ENCODE data around the gene NT5C1A.

The NT5C1A gene

DNA sequence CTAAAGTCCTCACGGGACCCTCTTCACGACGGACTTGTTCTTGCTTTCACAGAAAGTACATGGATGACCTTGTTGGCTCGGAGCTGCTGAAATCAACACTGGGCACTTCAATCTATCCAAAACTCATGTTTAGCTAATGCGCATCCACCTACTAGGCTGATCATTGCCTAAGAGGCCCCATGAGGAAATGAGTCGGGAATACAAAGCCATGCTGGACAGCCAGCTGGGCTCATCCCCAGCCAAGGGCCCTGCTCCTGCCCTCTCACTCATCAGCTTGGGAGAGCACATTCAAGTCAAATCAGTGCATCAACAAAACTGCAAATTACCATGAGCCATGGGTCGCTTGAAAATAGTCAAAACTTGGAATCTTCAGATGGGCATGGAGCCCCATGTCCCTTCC is 17.6 kb downstream of the NT5C1A start:
- peaks cover 59% of the 10 kb centered on the region for H3K27me3 ChIP-seq (ENCODE audit: control insufficient read depth, insufficient read depth, low read length, poor library complexity, severe bottlenecking)
- no peak overlapping the region for H3K27ac ChIP-seq (ENCODE audit: insufficient read depth, low read depth, low read length, poor library complexity, severe bottlenecking)
- no peak overlapping the region for H3K4me3 ChIP-seq (ENCODE audit: insufficient read depth, low read depth, low read length)
- H3K36me3 ChIP-seq (ENCODE audit: control insufficient read depth, insufficient read depth, low read length) = no peaks in the 10 kb centered on the region
- 77 to 78% methylated on average over 7 of the region's 7 CpGs for WGBS, 2 experiments
- H3K9me3 ChIP-seq (ENCODE audit: control insufficient read depth, low read length) = no peaks in the 10 kb centered on the region
- no peaks in the 10 kb centered on the region for H3K4me1 ChIP-seq (ENCODE audit: control insufficient read depth, insufficient read depth, low read length)

DNA sequence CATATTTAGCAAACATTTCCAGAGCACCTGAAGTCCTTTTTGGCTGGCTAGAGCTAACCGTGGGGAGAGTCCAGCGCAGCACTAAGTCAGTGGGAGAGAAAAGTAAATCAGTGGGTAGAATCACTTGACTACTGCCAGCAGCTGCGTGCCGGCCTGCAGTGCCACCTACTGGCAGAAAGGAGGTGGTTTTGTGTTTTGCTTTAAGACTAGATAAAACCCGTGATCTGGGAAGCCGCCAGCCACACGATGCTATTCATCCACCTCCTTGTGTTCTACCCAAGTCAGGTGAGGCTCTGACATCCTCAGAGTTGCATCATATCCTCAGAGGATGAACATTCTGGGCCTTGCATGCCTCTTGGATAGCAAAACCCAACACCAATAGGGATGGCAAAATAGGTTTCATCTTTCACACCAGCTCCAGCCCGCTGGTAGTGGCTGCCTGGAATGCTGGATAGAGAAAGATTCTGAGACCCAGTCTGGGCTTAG is 18.3 kb downstream of the NT5C1A start:
- no peak overlapping the region for H3K27ac ChIP-seq (ENCODE audit: insufficient read depth, low read depth, low read length, poor library complexity, severe bottlenecking)
- H3K27me3 ChIP-seq (ENCODE audit: control insufficient read depth, insufficient read depth, low read length, poor library complexity, severe bottlenecking) = peaks cover 52% of the 10 kb centered on the region
- H3K9me3 ChIP-seq (ENCODE audit: control insufficient read depth, low read length) = no peaks in the 10 kb centered on the region
- H3K4me1 ChIP-seq (ENCODE audit: control insufficient read depth, insufficient read depth, low read length) = no peaks in the 10 kb centered on the region
- 14 to 17% methylated on average over 8 of the region's 8 CpGs for WGBS, 2 experiments
- no peaks in the 10 kb centered on the region for H3K36me3 ChIP-seq (ENCODE audit: control insufficient read depth, insufficient read depth, low read length)
- H3K4me3 ChIP-seq (ENCODE audit: insufficient read depth, low read depth, low read length) = no peak overlapping the region

DNA sequence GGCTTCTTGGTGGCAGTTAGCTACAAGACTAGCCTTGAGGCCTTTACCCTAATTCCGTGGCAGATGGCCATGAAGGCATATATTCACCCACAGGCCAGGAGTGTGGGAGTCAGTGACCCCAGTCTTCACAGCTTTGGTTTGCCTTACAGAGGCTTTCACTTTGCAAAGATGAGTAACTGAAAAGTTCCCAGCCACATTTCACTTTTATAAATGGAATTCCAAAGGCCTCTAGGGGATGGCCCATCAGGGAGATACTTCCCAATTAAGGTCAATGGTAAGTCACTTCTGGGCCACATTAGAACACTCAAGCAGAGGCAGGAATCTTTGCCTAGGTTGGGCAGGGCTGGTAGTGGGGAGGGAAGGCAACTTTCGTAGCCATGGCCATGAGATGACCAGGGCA is 19.4 kb downstream of the NT5C1A start:
- 88 to 89% methylated on average over 2 of the region's 2 CpGs for WGBS, 2 experiments
- Histone ChIP-seq H3K4me1 (ENCODE audit: control insufficient read depth, insufficient read depth, low read length) (no peaks in the 10 kb centered on the region), H3K36me3 (ENCODE audit: control insufficient read depth, insufficient read depth, low read length) (no peaks in the 10 kb centered on the region), H3K27me3 (ENCODE audit: control insufficient read depth, insufficient read depth, low read length, poor library complexity, severe bottlenecking) (peaks cover 46% of the 10 kb centered on the region), H3K9me3 (ENCODE audit: control insufficient read depth, low read length) (no peaks in the 10 kb centered on the region), H3K4me3 (ENCODE audit: insufficient read depth, low read depth, low read length) (no peak overlapping the region), H3K27ac (ENCODE audit: insufficient read depth, low read depth, low read length, poor library complexity, severe bottlenecking) (no peak overlapping the region)

DNA sequence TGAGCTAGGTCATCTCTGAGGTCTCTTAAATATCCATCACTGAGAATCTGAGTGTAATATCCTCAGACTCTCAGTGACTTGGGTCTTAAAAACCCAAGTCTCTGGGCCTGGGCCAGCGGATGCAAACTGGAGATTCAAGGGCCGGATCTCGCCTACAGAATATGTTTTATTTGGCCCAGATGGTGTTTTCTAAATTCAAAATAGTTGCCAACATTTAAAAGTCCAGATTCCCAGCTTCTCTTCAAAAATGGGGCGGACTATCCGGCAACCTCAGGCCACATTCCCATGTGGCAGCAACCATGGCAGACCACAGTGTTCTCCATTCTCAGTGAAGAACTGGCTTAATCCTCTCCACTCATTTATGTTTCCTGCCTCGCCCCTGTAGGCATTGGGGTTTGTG is 19.8 kb downstream of the NT5C1A start:
- H3K4me1 ChIP-seq (ENCODE audit: control insufficient read depth, insufficient read depth, low read length) = no peaks in the 10 kb centered on the region
- no peaks in the 10 kb centered on the region for H3K9me3 ChIP-seq (ENCODE audit: control insufficient read depth, low read length)
- H3K4me3 ChIP-seq (ENCODE audit: insufficient read depth, low read depth, low read length) = no peak overlapping the region
- H3K36me3 ChIP-seq (ENCODE audit: control insufficient read depth, insufficient read depth, low read length) = no peaks in the 10 kb centered on the region
- H3K27me3 ChIP-seq (ENCODE audit: control insufficient read depth, insufficient read depth, low read length, poor library complexity, severe bottlenecking) = peaks cover 41% of the 10 kb centered on the region
- WGBS, 2 experiments = 91 to 92% methylated on average over 6 of the region's 6 CpGs
- H3K27ac ChIP-seq (ENCODE audit: insufficient read depth, low read depth, low read length, poor library complexity, severe bottlenecking) = no peak overlapping the region

DNA sequence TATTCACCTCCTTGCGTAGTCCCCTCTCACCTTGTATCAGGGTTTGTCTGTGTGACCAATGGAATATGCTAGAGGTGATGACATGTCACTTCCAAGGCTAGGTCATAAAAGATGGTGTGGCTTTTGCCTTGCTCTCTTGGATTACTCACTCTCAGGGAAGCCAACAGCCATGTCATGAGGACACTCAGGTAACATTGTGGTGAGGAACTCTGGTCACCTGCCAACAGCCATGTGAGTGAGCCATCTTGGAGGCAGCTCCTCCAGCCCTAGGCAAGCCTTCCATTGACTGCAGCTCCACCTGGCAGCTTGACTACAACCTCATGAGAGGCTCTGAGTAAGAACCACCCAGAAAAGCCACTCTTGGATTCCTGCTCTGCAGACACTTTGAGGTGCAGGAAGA is 21.5 kb downstream of the NT5C1A start:
- Histone ChIP-seq H3K4me1 (ENCODE audit: control insufficient read depth, insufficient read depth, low read length) (peaks cover 8% of the 10 kb centered on the region), H3K27me3 (ENCODE audit: control insufficient read depth, insufficient read depth, low read length, poor library complexity, severe bottlenecking) (peaks cover 24% of the 10 kb centered on the region), H3K27ac (ENCODE audit: insufficient read depth, low read depth, low read length, poor library complexity, severe bottlenecking) (no peak overlapping the region), H3K9me3 (ENCODE audit: control insufficient read depth, low read length) (no peaks in the 10 kb centered on the region), H3K4me3 (ENCODE audit: insufficient read depth, low read depth, low read length) (no peak overlapping the region), H3K36me3 (ENCODE audit: control insufficient read depth, insufficient read depth, low read length) (no peaks in the 10 kb centered on the region)
- 89% methylated on average over 1 of the region's 1 CpG; no CpG with 5 or more reads in 1 of the 2 experiments for WGBS, 2 experiments

DNA sequence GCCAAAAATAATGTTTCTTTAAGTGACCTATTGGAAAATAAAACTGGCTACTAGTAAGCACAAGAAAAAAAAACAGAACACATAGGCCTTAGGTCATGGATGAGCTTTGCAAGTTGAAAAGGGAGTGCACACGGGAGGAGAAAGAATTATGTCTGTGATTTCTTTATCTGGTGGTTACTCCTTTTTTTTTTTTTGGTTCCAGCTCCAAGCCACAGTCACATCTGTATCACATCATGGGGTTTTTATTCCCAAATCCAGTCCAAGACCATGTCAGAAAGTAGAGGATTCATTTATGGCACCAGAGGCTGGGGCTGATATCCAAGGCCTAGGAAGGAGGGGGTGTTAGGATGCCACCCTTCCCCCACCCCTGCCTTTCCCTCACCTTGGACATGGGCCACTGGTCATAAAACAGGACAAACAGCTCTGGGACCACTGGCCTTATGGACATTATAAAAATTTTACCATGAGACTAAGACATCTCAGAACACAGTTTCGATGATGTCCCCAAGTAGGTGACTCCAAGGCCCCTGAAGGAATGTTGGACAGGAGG is 22.2 kb downstream of the NT5C1A start:
- Histone ChIP-seq H3K4me1 (ENCODE audit: control insufficient read depth, insufficient read depth, low read length) (peaks cover 8% of the 10 kb centered on the region), H3K27ac (ENCODE audit: insufficient read depth, low read depth, low read length, poor library complexity, severe bottlenecking) (no peak overlapping the region), H3K4me3 (ENCODE audit: insufficient read depth, low read depth, low read length) (no peak overlapping the region), H3K36me3 (ENCODE audit: control insufficient read depth, insufficient read depth, low read length) (no peaks in the 10 kb centered on the region), H3K9me3 (ENCODE audit: control insufficient read depth, low read length) (no peaks in the 10 kb centered on the region), H3K27me3 (ENCODE audit: control insufficient read depth, insufficient read depth, low read length, poor library complexity, severe bottlenecking) (peaks cover 17% of the 10 kb centered on the region)
- 88 to 91% methylated on average over 2 of the region's 2 CpGs for WGBS, 2 experiments

DNA sequence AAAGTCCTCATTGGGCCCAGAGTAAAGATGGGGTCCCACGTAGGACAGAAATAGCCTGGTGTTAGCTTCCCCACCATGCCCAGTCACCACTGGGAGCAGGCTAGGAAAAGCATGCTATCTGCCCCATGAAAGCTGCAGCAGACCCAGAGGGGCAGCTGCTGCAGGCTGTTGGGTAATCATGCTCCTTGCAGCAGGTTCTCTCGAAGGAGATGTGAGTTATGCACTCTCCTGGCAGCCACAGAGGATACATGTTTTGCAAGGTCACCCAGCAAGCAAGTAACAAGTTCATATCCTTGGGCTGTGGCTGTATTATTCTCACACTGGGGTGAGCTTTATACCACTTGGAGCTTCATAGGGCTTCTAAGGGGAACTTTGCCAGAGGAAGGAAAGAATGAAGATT is 23.4 kb downstream of the NT5C1A start:
- H3K4me3 ChIP-seq (ENCODE audit: insufficient read depth, low read depth, low read length) = no peak overlapping the region
- H3K27me3 ChIP-seq (ENCODE audit: control insufficient read depth, insufficient read depth, low read length, poor library complexity, severe bottlenecking) = peaks cover 13% of the 10 kb centered on the region
- peaks cover 8% of the 10 kb centered on the region for H3K4me1 ChIP-seq (ENCODE audit: control insufficient read depth, insufficient read depth, low read length)
- H3K9me3 ChIP-seq (ENCODE audit: control insufficient read depth, low read length) = no peaks in the 10 kb centered on the region
- H3K36me3 ChIP-seq (ENCODE audit: control insufficient read depth, insufficient read depth, low read length) = no peaks in the 10 kb centered on the region
- no peak overlapping the region for H3K27ac ChIP-seq (ENCODE audit: insufficient read depth, low read depth, low read length, poor library complexity, severe bottlenecking)
- 71 to 77% methylated on average over 2 of the region's 2 CpGs for WGBS, 2 experiments

DNA sequence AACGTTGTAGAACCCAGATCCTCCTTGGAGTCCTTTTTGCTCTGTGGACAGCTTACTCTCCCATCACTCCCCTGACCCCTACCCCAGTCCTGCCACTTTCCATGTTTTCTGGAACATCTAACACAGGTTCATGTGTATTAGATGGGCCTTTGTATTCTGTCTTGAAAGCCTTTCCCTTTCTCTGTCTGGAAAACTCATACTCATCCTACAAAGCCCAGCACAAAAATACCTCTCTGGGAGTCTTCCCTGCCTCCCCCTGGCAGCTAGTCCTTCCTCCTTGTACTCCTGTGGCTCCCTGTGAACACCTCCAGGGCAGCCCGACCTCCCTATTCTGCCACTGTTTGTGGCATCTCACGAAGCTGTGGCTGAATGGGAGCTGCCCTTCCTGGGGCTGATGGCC is 24.7 kb downstream of the NT5C1A start:
- Histone ChIP-seq H3K36me3 (ENCODE audit: control insufficient read depth, insufficient read depth, low read length) (no peaks in the 10 kb centered on the region), H3K27me3 (ENCODE audit: control insufficient read depth, insufficient read depth, low read length, poor library complexity, severe bottlenecking) (peaks cover 25% of the 10 kb centered on the region), H3K4me1 (ENCODE audit: control insufficient read depth, insufficient read depth, low read length) (peaks cover 8% of the 10 kb centered on the region), H3K9me3 (ENCODE audit: control insufficient read depth, low read length) (no peaks in the 10 kb centered on the region), H3K27ac (ENCODE audit: insufficient read depth, low read depth, low read length, poor library complexity, severe bottlenecking) (no peak overlapping the region), H3K4me3 (ENCODE audit: insufficient read depth, low read depth, low read length) (no peak overlapping the region)
- WGBS, 2 experiments = 81 to 84% methylated on average over 3 of the region's 3 CpGs

DNA sequence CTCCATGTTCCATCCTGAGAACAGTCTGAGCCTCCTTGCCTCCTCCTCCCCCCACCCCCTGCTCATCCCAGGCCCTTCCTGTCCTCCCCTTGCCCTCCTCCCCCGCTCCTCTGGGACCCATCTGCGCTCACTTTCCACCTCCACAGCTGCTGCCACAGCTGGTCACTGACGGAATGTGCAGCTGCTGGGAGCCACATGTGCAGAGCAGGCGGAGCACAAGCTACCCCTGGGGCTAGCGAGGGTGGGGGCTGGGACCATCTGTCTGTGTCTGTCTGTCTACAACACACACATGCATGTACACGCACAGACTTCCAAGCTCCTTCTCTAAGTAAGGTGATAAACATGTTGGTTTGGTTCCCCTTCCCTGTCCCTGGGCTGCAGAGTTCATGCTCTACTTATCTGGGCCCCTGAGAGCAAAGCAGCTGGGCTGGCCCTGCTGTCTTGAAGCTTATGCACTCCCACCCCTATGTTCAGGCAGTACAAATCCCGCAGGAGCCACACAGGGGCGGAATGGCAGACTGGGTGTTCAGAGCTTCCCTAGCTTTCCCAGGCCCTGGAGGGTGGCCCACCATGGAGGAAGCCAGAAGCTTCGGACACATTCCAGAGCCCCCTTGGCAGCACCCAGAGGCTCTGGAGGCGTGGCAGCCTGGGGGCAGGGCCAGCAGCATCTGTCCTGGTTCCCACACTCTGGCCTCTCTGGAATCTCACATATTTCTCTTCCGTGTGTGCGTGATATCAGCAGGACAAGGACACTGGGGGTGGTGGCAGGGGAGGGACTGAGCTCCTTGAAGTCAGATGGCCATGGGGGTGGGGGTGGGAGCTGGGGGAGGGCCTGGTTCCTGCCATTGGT is 25.4 kb downstream of the NT5C1A start:
- Histone ChIP-seq H3K9me3 (ENCODE audit: control insufficient read depth, low read length) (no peaks in the 10 kb centered on the region), H3K27ac (ENCODE audit: insufficient read depth, low read depth, low read length, poor library complexity, severe bottlenecking) (peak overlapping the region; percentile 44), H3K36me3 (ENCODE audit: control insufficient read depth, insufficient read depth, low read length) (no peaks in the 10 kb centered on the region), H3K27me3 (ENCODE audit: control insufficient read depth, insufficient read depth, low read length, poor library complexity, severe bottlenecking) (peaks cover 27% of the 10 kb centered on the region), H3K4me1 (ENCODE audit: control insufficient read depth, insufficient read depth, low read length) (peaks cover 8% of the 10 kb centered on the region), H3K4me3 (ENCODE audit: insufficient read depth, low read depth, low read length) (no peak overlapping the region)
- WGBS, 2 experiments = 46 to 53% methylated on average over 12 of the region's 12 CpGs

DNA sequence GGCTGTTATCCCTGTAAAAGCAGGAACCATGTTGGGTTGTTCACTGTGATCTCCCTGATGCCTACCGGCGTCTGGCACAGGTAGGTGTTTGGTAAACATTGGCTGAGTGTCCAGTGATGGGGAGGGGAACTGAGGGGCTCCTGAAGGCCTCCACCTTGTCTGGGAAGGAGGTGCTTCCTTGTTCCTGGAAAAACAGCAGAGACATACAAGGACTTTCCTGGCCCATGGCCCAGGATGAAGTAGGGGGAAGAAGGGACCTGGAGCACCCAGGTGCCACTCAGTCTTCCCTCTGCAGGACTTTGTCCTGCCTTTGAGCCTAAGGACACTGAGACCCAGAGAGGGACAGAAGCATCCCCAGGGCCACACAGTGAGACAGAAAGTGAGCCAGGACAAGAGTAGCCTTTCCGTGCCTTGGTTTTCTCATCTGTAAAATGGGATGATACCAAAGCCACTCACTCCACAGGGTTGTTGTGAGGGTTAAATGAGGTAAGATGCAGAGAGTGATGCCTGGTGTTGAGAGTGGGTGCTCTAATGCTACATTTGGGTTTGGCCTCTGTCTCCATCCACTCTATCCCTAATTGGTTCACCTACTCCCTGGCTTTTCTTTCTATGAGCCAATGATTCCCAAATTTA is 26.4 kb downstream of the NT5C1A start:
- peaks cover 32% of the 10 kb centered on the region for H3K27me3 ChIP-seq (ENCODE audit: control insufficient read depth, insufficient read depth, low read length, poor library complexity, severe bottlenecking)
- no peaks in the 10 kb centered on the region for H3K9me3 ChIP-seq (ENCODE audit: control insufficient read depth, low read length)
- H3K4me3 ChIP-seq (ENCODE audit: insufficient read depth, low read depth, low read length) = no peak overlapping the region
- no peaks in the 10 kb centered on the region for H3K36me3 ChIP-seq (ENCODE audit: control insufficient read depth, insufficient read depth, low read length)
- peaks cover 8% of the 10 kb centered on the region for H3K4me1 ChIP-seq (ENCODE audit: control insufficient read depth, insufficient read depth, low read length)
- 90 to 91% methylated on average over 3 of the region's 3 CpGs for WGBS, 2 experiments
- H3K27ac ChIP-seq (ENCODE audit: insufficient read depth, low read depth, low read length, poor library complexity, severe bottlenecking) = no peak overlapping the region

Data from ectodermal cell (in vitro differentiated cells).